Measurements from ENCODE around the gene CFHR2. TPM values are rescaled to one million over a fixed set of nuclear protein-coding genes. Genes with fewer than 3 reads are reported as not detected.

The CFHR2 gene
- total RNA-seq, 1 experiment from 2014 or later, result not detected

DNA sequence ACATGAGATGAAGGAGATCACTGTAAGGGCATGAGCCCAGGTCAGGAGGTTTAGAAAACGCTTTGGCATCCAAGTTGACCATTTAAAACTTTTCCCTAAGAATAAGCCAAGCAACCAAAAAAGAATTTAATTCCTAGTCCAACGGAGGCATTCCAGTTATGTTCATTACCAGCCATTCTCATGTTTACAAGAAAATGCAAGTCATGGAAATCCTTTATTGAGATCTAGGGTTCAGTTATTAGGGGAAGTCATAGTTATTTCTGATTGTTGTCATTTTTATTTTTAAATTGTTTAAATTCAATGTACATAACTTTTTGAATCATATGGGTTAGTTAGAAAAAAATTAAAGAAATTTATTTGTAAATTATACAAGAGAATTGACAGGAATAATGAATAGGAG is 58.3 kb downstream of the CFHR2 start:
- DNase-seq (ENCODE audit: low read depth), result no peak

DNA sequence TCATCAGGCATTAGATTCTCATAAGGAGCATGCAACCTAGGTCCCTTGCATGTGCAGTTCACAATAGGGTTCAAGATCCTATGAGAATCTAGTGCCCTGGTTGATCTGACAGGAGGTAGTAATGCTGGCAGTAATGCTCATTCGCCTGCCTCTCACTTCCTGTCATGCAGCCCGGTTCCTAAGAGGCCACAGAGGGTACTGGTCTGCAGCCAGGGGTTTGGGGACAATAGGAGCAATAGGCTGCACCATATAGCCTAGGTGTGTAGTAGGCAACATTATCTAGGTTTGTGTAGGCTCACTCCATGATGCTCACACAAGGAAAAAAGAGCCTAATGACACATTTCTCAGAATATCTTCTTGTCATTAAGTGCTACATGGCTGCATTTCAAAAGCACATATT is 59.6 kb downstream of the CFHR2 start:
- no peak for DNase-seq (ENCODE audit: low read depth)

- DNase-seq (ENCODE audit: low read depth), result no peak
Measured at GRCh38 chr1:197008861-197009260, 65.3 kb downstream of the CFHR2 start.

Other genes with a start within 250 kb of the CFHR2 start
- not detected in 2 replicates for gene CFHR3, start 168.9 kb upstream of the CFHR2 start, total RNA-seq (2014; rRNA removed; shearing (Covaris generic))
- gene CFHR1, start 124.0 kb upstream of the CFHR2 start, total RNA-seq (2014; rRNA removed; shearing (Covaris generic)), result not detected in 2 replicates
- not detected in 2 replicates for gene CFHR4, start 55.7 kb upstream of the CFHR2 start, total RNA-seq (2014; rRNA removed; shearing (Covaris generic))
- not detected in 2 replicates for gene CFHR5, start 33.8 kb downstream of the CFHR2 start, total RNA-seq (2014; rRNA removed; shearing (Covaris generic))
- not detected in 2 replicates for gene F13B, start 123.5 kb downstream of the CFHR2 start, total RNA-seq (2014; rRNA removed; shearing (Covaris generic))
- 39.8 and 62.1 TPM in 2 replicates for gene ASPM, start 202.9 kb downstream of the CFHR2 start, total RNA-seq (2014; rRNA removed; shearing (Covaris generic))